H1 (cell line): ENCODE results near the gene HPCAL4. TPM values are rescaled to one million over a fixed set of nuclear protein-coding genes. Genes with fewer than 3 reads are reported as not detected.

Experiments used
- CTCF ChIA-PET: fragments of 300-600 bp; sonication (Branson Sonifier 250); formaldehyde crosslinking; loops from one replicate; lab custom pipeline; 2021; ENCODE audit not compliant: partially characterized antibody; lab: Charles Lee
- POLR2A ChIA-PET: fragments of 300-600 bp; sonication (Branson Sonifier 250); formaldehyde crosslinking; loops from one replicate; lab custom pipeline; 2021; ENCODE audit warnings: inconsistent platforms; ENCODE audit not compliant: partially characterized antibody; lab: Charles Lee
- DNase-seq, 2 experiments: peaks; one replicate each; pipeline versions ENCODE4 v3.0.0 to v3.0.0-alpha.2; 2010 to 2022; ENCODE audit warnings: low spot score in 2 of 2, low read depth in 1 of 2, mixed read lengths in 1 of 2
- FAIRE-seq: peaks from 2 replicates; lab custom pipeline; 2011; peaks lifted over from hg19 to GRCh38; lab: Jason Lieb, UNC
- H2AFZ ChIP-seq: 2 replicates; pipeline ENCODE4 v1.8.1; 2012; ENCODE audit warnings: low read length, inconsistent platforms
- H2AK5ac ChIP-seq: 2 replicates; pipeline ENCODE4 v1.6.1; 2013; ENCODE audit warnings: low read depth, low read length
- H2BK120ac ChIP-seq: replicated peaks from 2 replicates; pipeline ENCODE3; 2013; ENCODE audit warnings: low read depth, low read length, inconsistent platforms
- H2BK12ac ChIP-seq: 2 replicates; pipeline ENCODE4 v1.6.1; 2013; ENCODE audit warnings: low read depth, low read length
- H2BK15ac ChIP-seq: 2 replicates; pipeline ENCODE4 v1.6.1; 2013; ENCODE audit warnings: low read length
- H2BK20ac ChIP-seq: 2 replicates; pipeline ENCODE4 v1.6.1; 2013; ENCODE audit warnings: low read length
- H2BK5ac ChIP-seq: 2 replicates; pipeline ENCODE4 v1.6.1; 2013; ENCODE audit warnings: low read depth, low read length
- H3K14ac ChIP-seq: 2 replicates; pipeline ENCODE4 v1.6.1; 2013; ENCODE audit warnings: inconsistent platforms; ENCODE audit not compliant: insufficient read length
- H3K18ac ChIP-seq: 2 replicates; pipeline ENCODE4 v1.6.1; 2013; ENCODE audit warnings: low read length; ENCODE audit errors: extremely low read depth
- H3K23ac ChIP-seq: 2 replicates; pipeline ENCODE4 v1.6.1; 2013; ENCODE audit warnings: inconsistent platforms; ENCODE audit not compliant: insufficient read length
- H3K23me2 ChIP-seq: 2 replicates; pipeline ENCODE4 v1.6.1; 2013; ENCODE audit warnings: low read depth, low read length
- H3K27ac ChIP-seq: 2 replicates; pipeline ENCODE4 v1.6.1; 2011; ENCODE audit warnings: low read depth, low read length, inconsistent platforms
- H3K27me3 ChIP-seq, 4 experiments: replicated peaks in 1 of 4; 1 replicate in 1 of 4; 2 replicates in 3 of 4; pipeline versions ENCODE4 v1.6.1 to v1.8.1; 2011 to 2013; ENCODE audit warnings: low read length in 3 of 4, mild to moderate bottlenecking in 3 of 4, inconsistent platforms in 2 of 4, mixed read lengths in 2 of 4, moderate library complexity in 1 of 4; ENCODE audit not compliant: control insufficient read depth in 3 of 4, insufficient read depth in 3 of 4; ENCODE audit errors: extremely low read depth in 1 of 4
- H3K36me3 ChIP-seq, 4 experiments: 2 replicates each; pipeline versions ENCODE4 v1.6.1 to v1.8.1; 2011 to 2013; ENCODE audit warnings: mild to moderate bottlenecking in 4 of 4, low read length in 3 of 4, moderate library complexity in 2 of 4, control low read depth in 1 of 4, inconsistent platforms in 1 of 4; ENCODE audit not compliant: insufficient read depth in 4 of 4, control insufficient read depth in 2 of 4
- H3K4ac ChIP-seq: replicated peaks from 2 replicates; pipeline ENCODE3; 2013; ENCODE audit warnings: low read length, low read depth, mixed read lengths, inconsistent platforms; ENCODE audit not compliant: insufficient read length
- H3K4me1 ChIP-seq, 4 experiments: replicated peaks in 1 of 4; 1 replicate in 1 of 4; 2 replicates in 3 of 4; pipeline versions ENCODE4 v1.6.1 to v1.8.1; 2011 to 2013; ENCODE audit warnings: low read length in 3 of 4, inconsistent platforms in 2 of 4, mixed read lengths in 1 of 4; ENCODE audit not compliant: insufficient read depth in 4 of 4, control insufficient read depth in 3 of 4
- H3K4me2 ChIP-seq, 2 experiments: 2 replicates each; pipeline versions ENCODE4 v1.6.1 to v1.8.1; 2011 to 2013; ENCODE audit warnings: low read depth in 2 of 2, low read length in 2 of 2, control low read depth in 1 of 2, inconsistent platforms in 1 of 2, mild to moderate bottlenecking in 1 of 2; ENCODE audit not compliant: insufficient read depth in 1 of 2
- H3K4me3 ChIP-seq, 4 experiments: fragments of 200-600, 300-600 bp in 1 of 4; sonication (generic), shearing (Covaris generic), sonication (Bioruptor Twin) in 1 of 4; 2 replicates each; pipeline versions ENCODE4 v1.5.1 to v1.8.1; 2011 to 2016; ENCODE audit warnings: low read length in 4 of 4, low read depth in 3 of 4, control low read depth in 2 of 4, inconsistent platforms in 2 of 4, mild to moderate bottlenecking in 2 of 4, mixed read lengths in 1 of 4, moderate library complexity in 1 of 4; ENCODE audit not compliant: insufficient read depth in 2 of 4; ENCODE audit errors: extremely low read depth in 1 of 4
- H3K56ac ChIP-seq: replicated peaks from 2 replicates; pipeline ENCODE3; 2013; ENCODE audit warnings: low read depth, mild to moderate bottlenecking, mixed read lengths, low read length, inconsistent platforms; ENCODE audit not compliant: insufficient read length
- H3K79me1 ChIP-seq: 2 replicates; pipeline ENCODE4 v1.6.1; 2013; ENCODE audit warnings: low read depth, low read length, control low read depth
- H3K79me2 ChIP-seq, 2 experiments: 2 replicates each; pipeline versions ENCODE4 v1.6.1 to v1.8.1; 2012 to 2013; ENCODE audit warnings: low read length in 2 of 2, mild to moderate bottlenecking in 2 of 2, inconsistent platforms in 1 of 2; ENCODE audit not compliant: insufficient read depth in 2 of 2, control insufficient read depth in 1 of 2
- H3K9ac ChIP-seq, 4 experiments: replicated peaks in 1 of 4; 1 replicate in 1 of 4; 2 replicates in 3 of 4; pipeline versions ENCODE4 v1.6.1 to v1.8.1; 2011 to 2013; ENCODE audit warnings: low read depth in 3 of 4, low read length in 3 of 4, control low read depth in 2 of 4, mild to moderate bottlenecking in 2 of 4, moderate library complexity in 2 of 4, inconsistent platforms in 1 of 4; ENCODE audit errors: extremely low read depth in 1 of 4
- H3K9me3 ChIP-seq, 2 experiments: 2 replicates each; pipeline versions ENCODE4 v1.6.1 to v1.8.1; 2012 to 2013; ENCODE audit warnings: mild to moderate bottlenecking in 2 of 2, moderate library complexity in 2 of 2, control low read depth in 1 of 2, inconsistent platforms in 1 of 2, low read depth in 1 of 2, low read length in 1 of 2, mixed read lengths in 1 of 2; ENCODE audit not compliant: insufficient read depth in 2 of 2
- H4K20me1 ChIP-seq, 2 experiments: replicated peaks in 1 of 2; 2 replicates each; pipeline versions ENCODE3 to v1.8.1; 2011 to 2013; ENCODE audit warnings: inconsistent platforms in 2 of 2, low read length in 2 of 2, mild to moderate bottlenecking in 1 of 2; ENCODE audit not compliant: insufficient read depth in 2 of 2, control insufficient read depth in 1 of 2
- H4K5ac ChIP-seq: 2 replicates; pipeline ENCODE4 v1.6.1; 2013; ENCODE audit warnings: low read length, low read depth, mixed read lengths, inconsistent platforms; ENCODE audit not compliant: insufficient read length
- H4K8ac ChIP-seq: 2 replicates; pipeline ENCODE4 v1.8.0; 2013; ENCODE audit warnings: mild to moderate bottlenecking, moderate library complexity, low read length, inconsistent platforms; ENCODE audit not compliant: insufficient read depth; ENCODE audit errors: extremely low read depth
- H4K91ac ChIP-seq: replicated peaks from 2 replicates; pipeline ENCODE3; 2013; ENCODE audit warnings: low read length, mixed read lengths, inconsistent platforms; ENCODE audit not compliant: insufficient read length
- CBX8 ChIP-seq: fragments of 300-800, 300-1000 bp; sonication (generic); IDR thresholded peaks from 2 replicates; pipeline ENCODE4 v1.7.1; 2016; ENCODE audit warnings: low read depth, low read length, borderline replicate concordance
- EP300 ChIP-seq, 2 experiments: IDR thresholded peaks; 1 replicate in 1 of 2; 2 replicates in 1 of 2; pipeline ENCODE4 v1.6.1; 2011 to 2012; ENCODE audit warnings: low read depth in 2 of 2, low read length in 2 of 2, mild to moderate bottlenecking in 2 of 2, borderline replicate concordance in 1 of 2, inconsistent platforms in 1 of 2, moderate library complexity in 1 of 2
- NRF1 ChIP-seq: IDR thresholded peaks from 2 replicates; pipeline ENCODE4 v1.6.1; 2011; ENCODE audit warnings: mild to moderate bottlenecking, low read depth, low read length, improper control_type of control experiment
- SUZ12 ChIP-seq: fragments of 200-600 bp; sonication (generic); IDR thresholded peaks from 2 replicates; pipeline ENCODE4 v1.6.1; 2012; ENCODE audit warnings: mild to moderate bottlenecking, inconsistent platforms, low read length, moderate library complexity, mixed read lengths
- WGBS, 2 experiments: shearing (Covaris generic) in 1 of 2; methylation state at CpG; one replicate each; pipeline versions ENCODE4 v1.1.6 to v1.1.7; 2013 to 2015; ENCODE audit warnings: low lambda C conversion rate in 2 of 2, mixed read lengths in 2 of 2, inconsistent platforms in 1 of 2, low coverage in 1 of 2, missing lambda C conversion rate in 1 of 2; ENCODE audit not compliant: insufficient replicate concordance in 2 of 2, insufficient coverage in 1 of 2, insufficient read length in 1 of 2; ENCODE audit errors: extremely low coverage in 1 of 2, missing lambda C conversion rate in 1 of 2; 5-methylcytosine and 5-hydroxymethylcytosine counted together
- polyA plus RNA-seq, 7 experiments: library from polyadenylated mRNA; depleted of rRNA in 3 of 7; stranded (reverse) in 5 of 7; unstranded in 2 of 7; fragments of >200 nt in 5 of 7; fragments of 200-250 nt in 2 of 7; gene quantifications; 1 replicate in 5 of 7; 2 replicates in 1 of 7; 4 replicates in 1 of 7; pipeline versions ENCODE4 v1.2.1 to v1.2.3, GENCODE V29; 2011 to 2013; ENCODE audit warnings: missing spikeins in 2 of 7, mixed read lengths in 2 of 7
- total RNA-seq: library from RNA; stranded (reverse); fragmentation: NEBNext Ultra II Directional; extraction: Animal tissue kit (Norgen Biotek cat#: 25700); gene quantifications from 2 replicates; pipeline ENCODE4 v1.2.1, GENCODE V29; 2021

Gene HPCAL4
- total and polyA plus RNA-seq, 2 of the 8 experiments (the other 6 are each of a cell fraction or from before 2014, with no cell fraction given) = 0.54 to 0.74 TPM

DNA sequence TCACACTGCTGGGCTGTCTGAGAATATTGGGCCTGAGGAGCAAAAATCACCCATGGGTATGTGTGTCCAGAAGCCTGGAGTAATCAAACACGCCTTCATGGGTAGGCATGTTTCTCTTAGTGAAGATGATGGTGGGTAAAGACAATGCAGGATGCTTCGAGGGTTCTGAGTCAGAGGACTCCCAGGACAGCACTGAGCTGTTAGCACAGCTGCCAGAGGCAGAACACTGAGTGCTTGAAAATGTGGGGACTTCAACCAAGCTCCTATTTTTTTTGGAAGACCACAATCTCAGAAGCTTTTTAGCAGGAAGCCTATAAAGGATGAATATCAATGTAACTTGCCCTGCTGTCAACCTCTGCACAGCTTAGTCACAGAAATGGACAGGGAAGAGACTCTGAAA lies 11.4 kb downstream of the HPCAL4 start:
- Histone ChIP-seq H3K79me2 (no peaks in the 10 kb centered on the region), H3K27ac (no peak overlapping the region), H4K5ac (no peak overlapping the region), H3K14ac (no peak overlapping the region), H3K23ac (no peak overlapping the region), H3K4me2 (no peak overlapping the region), H3K56ac (no peak overlapping the region), H3K4me1 (peaks cover 0 to 5% (median 1%) of the 10 kb centered on the region in 4 experiments; a peak in 2 of 7 replicates), H4K20me1 (peaks cover 0 to 4% of the 10 kb centered on the region in 2 experiments), H2AFZ (no peak overlapping the region), H2AK5ac (no peak overlapping the region), H2BK12ac (no peak overlapping the region), H4K91ac (no peak overlapping the region), H2BK120ac (no peak overlapping the region), H3K9ac (no peak overlapping the region), H3K36me3 (no peaks in the 10 kb centered on the region), H2BK20ac (no peak overlapping the region), H2BK15ac (no peak overlapping the region), H4K8ac (no peak overlapping the region), H3K4me3 (no peak overlapping the region), H3K18ac (no peak overlapping the region), H2BK5ac (no peak overlapping the region), H3K4ac (no peak overlapping the region), H3K27me3 (peaks cover 52 to 91% (median 80%) of the 10 kb centered on the region in 4 experiments), H3K79me1 (no peaks in the 10 kb centered on the region), H3K23me2 (no peaks in the 10 kb centered on the region; the same call in 1 of the 2 replicates), H3K9me3 (no peaks in the 10 kb centered on the region)
- TF ChIP-seq NRF1 (no peak), EP300 (IDR thresholded peaks at IDR 0.05; ENCODE audit: borderline replicate concordance in 1 of 2, low read depth in 2 of 2, low read length in 2 of 2) (no peak), SUZ12 (0 out of 2 replicates have a peak, but pooled peaks have one; percentile 12), CBX8 (no peak)
- POLR2A ChIA-PET = interaction anchor here (0.9 kb wide), 1 partner anchor 12 kb away, joined by 4 read pairs; no protein-coding TSS in a partner anchor
- FAIRE-seq (no peak), DNase-seq (no peak)
- 57% methylated on average over 2 of the region's 2 CpGs; no CpG with 5 or more reads in 1 of the 2 experiments for WGBS, 2 experiments
- CTCF ChIA-PET = interaction anchor here (1.0 to 4.4 kb wide), 5 partner anchors 8 to 26 kb away, joined by 3 to 44 read pairs (median 6); partner anchors contain the start of genes HPCAL4 and NT5C1A
